Right kidney (tissue), 9 donors: ENCODE results near the gene SPRR1A.

Source experiments
- DNase-seq: peaks from one replicate; pipeline ENCODE4 v3.0.0-alpha.2; 2016
- long read RNA-seq, 8 donors: transcript quantifications; one replicate each; lab custom pipeline, GENCODE V29; 2026

SPRR1A gene
- long read RNA-seq, donor 1 = 0 reads
- long read RNA-seq, donor 2 = 0 reads
- long read RNA-seq, donor 3 = 0 reads
- long read RNA-seq, donor 4 = 0 reads
- long read RNA-seq, donor 5 = 0 reads
- long read RNA-seq, donor 6 = 0 reads
- long read RNA-seq, donor 7 = 0 reads
- long read RNA-seq, donor 8 = 0 reads

- no peak for DNase-seq
Measured at GRCh38 chr1:152983743-152984142, at the start of gene SPRR1A. Gene SPRR1A (plus strand): TSS chr1:152984081. CDS start chr1:152985231, 1,150 bp downstream.

- DNase-seq = no peak
Measured at GRCh38 chr1:152940614-152941013, 43.3 kb upstream of the SPRR1A start.

- DNase-seq = no peak
Measured at GRCh38 chr1:152941037-152941711, 42.7 kb upstream of the SPRR1A start.

GRCh38 chr1:152942161-152942560, 41.7 kb upstream of the SPRR1A start:
- no peak for DNase-seq

- no peak for DNase-seq
Measured at GRCh38 chr1:152946248-152946647, 37.6 kb upstream of the SPRR1A start.

GRCh38 chr1:152946651-152947256, 37.1 kb upstream of the SPRR1A start, which contains the start of gene SPRR5:
Gene SPRR5 (plus strand): TSS chr1:152947206. CDS start chr1:152948555, 1,349 bp downstream.
- no peak for DNase-seq

- DNase-seq = no peak
Measured at GRCh38 chr1:152951711-152952110, 32.2 kb upstream of the SPRR1A start.

- no peak for DNase-seq
Measured at GRCh38 chr1:152953761-152954160, 30.1 kb upstream of the SPRR1A start.

- no peak for DNase-seq
Measured at GRCh38 chr1:152954436-152954835, 29.4 kb upstream of the SPRR1A start.

GRCh38 chr1:152957561-152957960, 26.3 kb upstream of the SPRR1A start:
- no peak for DNase-seq

GRCh38 chr1:152959273-152959672, 24.6 kb upstream of the SPRR1A start:
- no peak for DNase-seq

GRCh38 chr1:152959801-152960451, 24.0 kb upstream of the SPRR1A start:
- no peak for DNase-seq

GRCh38 chr1:152960452-152961044, 23.3 kb upstream of the SPRR1A start:
- DNase-seq = no peak

GRCh38 chr1:152961226-152961891, 22.5 kb upstream of the SPRR1A start:
- DNase-seq = no peak

GRCh38 chr1:152962876-152963415, 20.9 kb upstream of the SPRR1A start:
- no peak for DNase-seq

GRCh38 chr1:152964536-152964935, 19.3 kb upstream of the SPRR1A start:
- no peak for DNase-seq

GRCh38 chr1:152965853-152966252, 18.0 kb upstream of the SPRR1A start:
- no peak for DNase-seq

GRCh38 chr1:152967201-152967600, 16.7 kb upstream of the SPRR1A start:
- DNase-seq = no peak

- DNase-seq = no peak
Measured at GRCh38 chr1:152968248-152968647, 15.6 kb upstream of the SPRR1A start.

GRCh38 chr1:152969036-152969435, 14.8 kb upstream of the SPRR1A start:
- no peak for DNase-seq

GRCh38 chr1:152970495-152970894, 13.4 kb upstream of the SPRR1A start, which contains the start of gene SPRR4:
Gene SPRR4 (plus strand): TSS chr1:152970648. CDS start chr1:152971891, 1,243 bp downstream.
- no peak for DNase-seq
